Measurements from ENCODE around the gene COQ10A.
"Not testable (repeated sequence)": the region's sequence is repeated elsewhere in the genome, so short reads cannot be mapped to it uniquely, and the experiment has no call there.

The COQ10A gene

DNA sequence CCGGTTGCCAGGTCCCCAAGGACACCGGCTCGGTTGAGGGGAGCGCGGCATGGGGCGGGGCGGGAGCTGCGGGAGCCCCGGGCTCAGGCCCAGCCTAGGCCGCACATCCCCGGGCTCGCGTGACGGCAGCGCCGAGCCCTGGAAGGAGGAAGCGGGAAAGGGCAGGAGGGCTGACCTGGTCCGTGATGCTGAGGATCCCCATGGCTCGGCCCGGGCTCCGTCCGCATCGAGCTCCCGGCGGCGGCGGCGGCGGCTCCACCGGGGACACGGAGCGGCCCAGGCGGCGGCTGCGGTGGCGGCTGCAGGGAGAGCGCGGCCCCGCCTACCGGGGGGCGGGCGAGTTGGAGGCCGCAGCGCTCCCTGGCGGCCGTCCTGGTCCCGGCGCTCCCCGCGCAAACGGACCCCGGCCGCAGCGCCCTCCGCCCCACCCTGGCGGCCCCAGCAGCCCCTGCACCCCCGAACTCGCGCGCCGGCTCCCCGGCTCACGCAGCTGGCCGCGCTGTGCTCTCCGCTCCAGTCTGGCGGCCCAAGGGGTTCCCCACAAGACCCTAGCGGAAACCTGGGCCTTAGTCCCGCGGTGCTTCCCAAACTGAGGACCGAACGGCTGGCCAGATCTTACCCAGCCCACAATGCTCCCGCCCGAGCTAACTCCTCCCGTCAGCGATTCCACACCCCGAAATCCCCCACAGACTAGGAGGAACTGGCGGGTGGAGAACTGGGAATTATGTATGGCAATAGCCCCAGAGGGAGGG, 8.5 kb upstream of the COQ10A start, which contains the start of gene ANKRD52:
TSS of gene ANKRD52 (minus strand) at position 317 of the 752 bp plus-strand sequence. CDS start at position 202, 115 bp downstream.
- peak; percentile 96 for DNase-seq (ENCODE audit: extremely low spot score)
- TF ChIP-seq, protein P1, sequence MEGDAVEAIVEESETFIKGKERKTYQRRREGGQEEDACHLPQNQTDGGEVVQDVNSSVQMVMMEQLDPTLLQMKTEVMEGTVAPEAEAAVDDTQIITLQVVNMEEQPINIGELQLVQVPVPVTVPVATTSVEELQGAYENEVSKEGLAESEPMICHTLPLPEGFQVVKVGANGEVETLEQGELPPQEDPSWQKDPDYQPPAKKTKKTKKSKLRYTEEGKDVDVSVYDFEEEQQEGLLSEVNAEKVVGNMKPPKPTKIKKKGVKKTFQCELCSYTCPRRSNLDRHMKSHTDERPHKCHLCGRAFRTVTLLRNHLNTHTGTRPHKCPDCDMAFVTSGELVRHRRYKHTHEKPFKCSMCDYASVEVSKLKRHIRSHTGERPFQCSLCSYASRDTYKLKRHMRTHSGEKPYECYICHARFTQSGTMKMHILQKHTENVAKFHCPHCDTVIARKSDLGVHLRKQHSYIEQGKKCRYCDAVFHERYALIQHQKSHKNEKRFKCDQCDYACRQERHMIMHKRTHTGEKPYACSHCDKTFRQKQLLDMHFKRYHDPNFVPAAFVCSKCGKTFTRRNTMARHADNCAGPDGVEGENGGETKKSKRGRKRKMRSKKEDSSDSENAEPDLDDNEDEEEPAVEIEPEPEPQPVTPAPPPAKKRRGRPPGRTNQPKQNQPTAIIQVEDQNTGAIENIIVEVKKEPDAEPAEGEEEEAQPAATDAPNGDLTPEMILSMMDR (IDR thresholded peaks at IDR 0.05; ENCODE audit: control extremely low read depth, extremely low read depth, low read depth, missing control alignments): peak; percentile 88
- ChIA-PET POLR2A (interaction anchor here (0.9 to 1.0 kb wide), 3 partner anchors 57 to 154 kb away, joined by 3 to 6 read pairs (median 4); partner anchors contain the start of genes CNPY2 and PA2G4), CTCF (interaction anchor here (0.6 to 7.6 kb wide), 42 partner anchors 10 to 316 kb away, joined by 3 to 64 read pairs (median 4); partner anchors contain the start of genes COQ10A, CS, ESYT1 and PAN2)

DNA sequence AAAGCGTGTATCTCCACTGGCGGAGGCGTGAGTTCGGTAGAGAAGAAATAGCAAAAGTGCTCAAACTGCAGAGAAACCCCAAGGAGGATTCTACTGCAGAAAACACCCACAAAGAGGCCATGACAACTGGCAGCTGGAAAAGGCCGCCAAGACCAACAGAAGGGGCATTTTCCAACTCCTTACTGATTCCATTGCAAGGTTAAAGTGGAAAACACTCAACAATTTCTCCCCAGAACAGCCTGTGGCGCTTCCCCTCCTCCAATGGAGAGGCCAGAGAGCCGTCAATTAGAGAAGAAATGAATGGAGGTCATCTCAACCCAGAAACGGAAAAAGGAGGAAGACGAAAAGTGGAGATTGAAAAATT, 7.9 kb upstream of the COQ10A start:
- TF ChIP-seq, protein P1 (IDR thresholded peaks at IDR 0.05; ENCODE audit: control extremely low read depth, extremely low read depth, low read depth, missing control alignments): no peak
- ChIA-PET CTCF (interaction anchor here (1.1 to 7.6 kb wide), 27 partner anchors 10 to 317 kb away, joined by 3 to 64 read pairs (median 5); partner anchors contain the start of genes COQ10A, ESYT1, RNF41 and SMARCC2), POLR2A (interaction anchor here (0.9 to 1.0 kb wide), 2 partner anchors 140 to 155 kb away, joined by 4 to 6 read pairs; partner anchors contain the start of gene PA2G4)
- DNase-seq (ENCODE audit: extremely low spot score): no peak

DNA sequence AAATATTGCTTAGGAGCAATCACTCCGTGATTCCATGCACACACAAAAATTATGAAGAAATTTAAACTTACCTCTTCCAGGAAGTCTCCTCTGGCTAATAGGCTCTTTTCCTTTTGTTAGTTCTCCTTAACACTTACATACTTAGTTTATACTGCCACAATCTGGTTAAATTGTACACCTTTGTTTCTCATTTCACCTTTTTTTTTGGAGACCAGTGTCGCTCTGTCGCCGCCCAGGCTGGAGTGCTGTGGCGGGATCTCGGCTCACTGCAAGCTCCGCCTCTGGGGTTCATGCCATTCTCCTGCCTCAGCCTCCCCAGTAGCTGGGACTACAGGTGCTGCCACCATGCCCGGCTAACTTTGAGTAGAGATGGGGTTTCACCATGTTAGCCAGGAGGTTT, 6.4 kb upstream of the COQ10A start:
- TF ChIP-seq, protein P1 (IDR thresholded peaks at IDR 0.05; ENCODE audit: control extremely low read depth, extremely low read depth, low read depth, missing control alignments): no peak
- POLR2A ChIA-PET: no interaction called here
- CTCF ChIA-PET: interaction anchor here (1.0 to 1.3 kb wide), 3 partner anchors 11 to 66 kb away, joined by 3 read pairs; partner anchors contain the start of gene RNF41
- DNase-seq (ENCODE audit: extremely low spot score): no peak

DNA sequence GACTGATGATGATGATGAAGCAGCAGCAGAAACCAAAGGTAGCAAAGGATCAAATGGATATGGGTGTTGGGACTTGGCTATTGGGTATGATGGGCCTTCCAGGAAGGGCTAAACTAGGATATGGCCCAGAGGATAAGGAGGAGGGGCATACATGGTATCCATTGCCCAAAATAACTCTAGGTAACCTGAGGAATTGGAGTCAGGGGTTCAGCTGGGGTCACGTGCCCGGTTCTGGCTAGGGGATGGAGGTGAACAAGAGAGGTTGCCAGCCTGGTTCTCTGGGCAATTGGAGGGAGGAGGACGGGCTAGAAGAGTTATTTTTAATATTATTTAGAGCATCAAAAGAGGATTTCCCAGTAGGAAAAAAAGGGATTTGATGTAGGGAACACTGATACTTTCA, 5.8 kb upstream of the COQ10A start:
- no peak for DNase-seq (ENCODE audit: extremely low spot score)
- TF ChIP-seq, protein P1 (IDR thresholded peaks at IDR 0.05; ENCODE audit: control extremely low read depth, extremely low read depth, low read depth, missing control alignments): no peak
- CTCF ChIA-PET: interaction anchor here (1.0 to 1.3 kb wide), 4 partner anchors 12 to 71 kb away, joined by 3 to 4 read pairs (median 3); partner anchors contain the start of genes RNF41 and SMARCC2
- POLR2A ChIA-PET: no interaction called here

DNA sequence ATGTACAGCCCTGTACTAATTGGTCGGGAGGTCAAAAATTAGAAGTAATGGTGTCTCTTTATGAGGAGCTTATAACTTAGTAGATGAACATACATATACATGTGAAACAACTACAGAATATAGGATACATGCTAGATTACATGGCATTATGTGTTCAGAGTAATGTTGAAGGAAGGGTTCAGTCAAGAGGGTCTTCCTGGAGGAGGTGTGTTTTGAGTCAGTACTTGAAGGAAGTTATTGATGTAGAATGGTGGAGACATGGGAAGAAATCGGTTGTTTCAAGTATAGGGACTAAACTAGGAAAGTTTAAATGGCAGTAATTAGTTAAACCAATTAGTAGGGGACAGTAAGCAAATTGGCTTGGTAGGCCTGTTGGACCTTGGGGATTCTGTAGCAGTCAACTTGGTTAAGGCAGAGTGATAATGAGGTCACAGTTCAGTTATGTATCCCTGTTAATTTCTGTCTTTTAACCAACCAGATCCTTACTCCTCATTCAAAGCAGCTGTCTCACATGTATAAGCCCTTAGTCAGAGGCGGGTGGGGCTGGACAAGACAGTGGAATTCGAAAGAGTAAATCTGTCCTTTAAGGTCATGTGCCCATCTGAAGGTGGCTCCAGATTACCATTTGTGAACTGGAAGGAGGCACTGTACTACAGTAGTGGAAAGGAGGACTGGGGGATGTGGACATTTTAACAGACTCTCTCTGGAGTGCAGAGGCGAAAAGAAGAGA, 5.1 kb upstream of the COQ10A start:
- TF ChIP-seq, protein P1 (IDR thresholded peaks at IDR 0.05; ENCODE audit: control extremely low read depth, extremely low read depth, low read depth, missing control alignments): no peak
- DNase-seq (ENCODE audit: extremely low spot score): no peak
- POLR2A ChIA-PET: no interaction called here
- CTCF ChIA-PET: interaction anchor here (1.0 to 1.3 kb wide), 2 partner anchors 12 to 72 kb away, joined by 3 to 4 read pairs; partner anchors contain the start of gene SMARCC2

DNA sequence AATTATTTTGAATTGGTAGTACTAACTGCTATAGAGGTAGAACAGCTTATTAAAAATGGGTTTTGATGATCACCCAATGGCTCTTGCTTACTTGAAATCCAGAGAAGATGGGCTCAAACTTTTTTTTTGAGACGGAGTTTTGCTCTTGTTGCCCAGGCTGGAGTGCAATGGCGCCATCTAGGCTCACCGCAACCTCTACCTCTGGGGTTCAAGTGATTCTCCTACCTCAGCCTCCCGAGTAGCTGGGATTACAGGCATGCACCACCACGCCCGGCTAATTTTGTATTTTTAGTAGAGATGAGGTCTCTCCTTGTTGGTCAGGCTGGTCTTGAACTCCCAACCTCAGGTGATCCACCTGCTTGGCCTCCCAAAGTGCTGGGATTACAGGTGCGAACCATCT, 3.8 kb upstream of the COQ10A start:
- CTCF ChIA-PET; DNase-seq (ENCODE audit: extremely low spot score); POLR2A ChIA-PET: not testable (repeated sequence)

DNA sequence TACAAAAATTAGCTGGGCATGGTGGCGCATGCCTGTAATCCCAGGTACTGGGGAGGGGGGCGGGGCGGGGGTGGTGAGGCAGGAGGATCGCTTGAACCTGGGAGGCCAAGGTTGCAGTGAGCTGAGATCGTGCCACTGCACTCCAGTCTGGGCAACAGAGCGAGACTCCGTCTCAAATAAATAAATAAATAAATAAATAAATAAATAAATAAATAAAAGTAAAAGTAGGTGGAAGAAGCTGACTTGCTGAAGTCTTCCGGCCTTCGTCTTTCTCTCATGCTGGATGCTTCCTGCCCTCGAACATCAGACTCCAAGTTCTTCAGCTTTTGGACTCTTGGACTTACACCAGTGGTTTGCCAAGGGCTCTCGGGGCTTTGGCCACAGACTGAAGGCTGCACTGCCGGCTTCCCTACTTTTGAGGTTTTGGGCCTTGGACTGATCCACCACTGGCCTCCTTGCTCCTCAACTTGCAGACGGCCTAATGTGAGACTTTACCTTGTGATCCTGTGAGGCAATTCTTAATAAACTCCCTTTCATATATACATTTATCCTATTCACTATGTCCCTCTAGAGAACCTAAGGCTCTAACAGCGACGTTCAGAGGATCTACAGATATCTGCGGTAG, 562 bp upstream of the COQ10A start:
- POLR2A ChIA-PET: interaction anchor here (0.6 to 1.4 kb wide), 2 partner anchors 21 to 94 kb away, joined by 4 to 5 read pairs; partner anchors contain the start of gene STAT2
- CTCF ChIA-PET: interaction anchor here (0.6 to 7.2 kb wide), 22 partner anchors 9 to 271 kb away, joined by 3 to 64 read pairs (median 4); partner anchors contain the start of genes ANKRD52, RNF41 and SMARCC2
- DNase-seq (ENCODE audit: extremely low spot score): not testable (repeated sequence)

All from GM10248 (cell line).